ENCODE data around the gene ZNF740.
A peak's percentile ranks its signal among the peaks of the same experiment; 100 is the strongest.
"Not testable (repeated sequence)": the region's sequence is repeated elsewhere in the genome, so short reads cannot be mapped to it uniquely, and the experiment has no call there.

Gene ZNF740

DNA sequence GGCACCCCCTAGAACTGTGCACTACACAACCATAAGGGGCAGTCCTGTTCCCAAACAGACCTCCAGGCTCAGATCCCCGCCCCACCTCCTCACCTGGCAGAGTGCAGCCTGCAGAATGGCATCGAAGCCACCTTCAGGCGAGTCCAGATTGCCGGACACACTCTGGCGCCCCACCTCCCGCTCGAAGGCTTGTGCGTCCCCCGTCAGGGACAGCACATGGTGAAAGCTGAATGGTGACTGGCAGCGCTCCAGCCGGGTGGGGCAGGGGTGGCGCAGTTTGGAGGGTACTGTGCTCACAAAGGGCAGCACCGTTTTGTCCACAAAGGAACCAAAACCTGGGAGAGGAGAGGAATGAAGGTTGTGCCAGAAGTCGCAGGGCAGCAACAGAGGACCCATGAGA lies 16.0 kb downstream of the ZNF740 start:
- DNase-seq = no peak

DNA sequence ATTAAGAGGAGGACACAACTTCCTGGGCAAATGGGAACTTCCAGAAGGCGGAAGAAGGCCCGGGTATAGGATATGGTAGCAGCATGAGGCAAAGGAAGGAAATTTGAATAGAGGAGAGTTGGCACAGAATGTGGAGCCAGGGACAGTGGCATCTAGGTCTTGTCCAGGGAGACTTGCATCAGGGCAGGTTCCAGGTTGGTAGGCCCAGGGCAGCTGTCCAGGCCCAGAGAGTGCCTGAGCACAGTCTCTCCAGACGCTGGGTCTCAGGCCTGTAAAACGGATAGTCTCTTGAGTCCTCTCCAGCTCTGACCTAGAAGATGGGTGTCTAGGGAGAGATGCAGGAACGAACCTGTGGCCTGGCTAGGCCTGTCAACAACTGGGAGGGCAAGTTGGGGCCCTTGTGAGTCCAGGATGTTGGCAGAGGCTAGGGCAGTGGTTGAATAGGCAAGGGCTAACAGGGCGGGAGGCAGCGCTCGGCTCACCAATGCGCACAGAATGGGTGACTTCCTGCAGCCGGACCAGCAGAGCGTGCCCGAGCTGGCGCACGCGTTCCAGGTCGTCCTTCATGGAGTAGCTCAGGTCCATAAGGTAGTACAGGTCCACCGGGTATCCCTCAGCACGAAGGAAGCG lies 16.6 kb downstream of the ZNF740 start:
- no peak for DNase-seq

DNA sequence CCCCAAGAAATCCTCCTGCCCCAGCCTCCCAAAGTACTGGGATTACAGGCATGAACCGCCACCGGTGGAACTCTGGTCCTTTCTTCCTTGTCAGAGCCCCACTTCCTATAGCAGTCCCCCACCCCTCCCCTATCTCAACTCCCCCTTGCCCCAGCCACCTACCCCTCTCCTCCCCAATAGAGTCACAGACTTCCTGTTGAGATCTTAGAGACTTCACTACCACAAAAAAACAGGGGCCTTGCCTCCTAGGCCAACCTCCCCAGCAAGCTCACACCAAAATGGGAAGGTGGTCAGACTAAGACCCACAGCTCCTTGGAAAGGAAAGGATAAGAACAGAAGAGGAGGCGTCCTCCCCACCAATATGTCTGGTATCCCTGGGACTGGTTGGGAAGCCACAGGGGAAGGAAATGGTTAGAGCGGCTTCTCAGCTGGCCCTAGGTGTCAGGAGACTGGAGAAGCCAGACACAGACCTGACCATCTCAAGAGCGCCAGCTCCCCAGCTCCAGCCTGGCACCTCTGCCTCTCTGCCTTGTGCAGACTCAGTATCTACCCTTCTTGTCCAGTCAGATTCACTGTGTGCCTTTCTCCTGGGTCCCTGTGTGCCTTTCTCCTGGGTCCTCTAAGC lies 18.1 kb downstream of the ZNF740 start:
- DNase-seq = no peak

DNA sequence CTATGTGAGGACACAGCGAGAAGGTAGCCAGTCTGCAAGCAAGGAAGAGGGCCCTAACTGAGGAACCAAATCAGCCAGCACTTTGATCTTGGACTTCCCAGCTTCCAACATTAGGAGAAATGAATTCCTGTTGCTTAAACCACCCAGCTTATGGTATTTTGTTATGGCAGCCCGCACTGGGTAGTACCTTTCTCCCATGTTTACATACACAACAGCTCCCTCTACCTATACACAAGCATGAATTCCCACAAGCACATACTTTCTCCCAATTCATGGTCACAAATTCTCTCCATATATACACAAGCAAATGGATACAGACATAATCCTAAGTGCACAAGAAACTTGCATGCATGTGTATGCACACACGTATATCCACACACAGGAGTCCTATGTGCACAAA lies 19.2 kb downstream of the ZNF740 start:
- no peak for DNase-seq

DNA sequence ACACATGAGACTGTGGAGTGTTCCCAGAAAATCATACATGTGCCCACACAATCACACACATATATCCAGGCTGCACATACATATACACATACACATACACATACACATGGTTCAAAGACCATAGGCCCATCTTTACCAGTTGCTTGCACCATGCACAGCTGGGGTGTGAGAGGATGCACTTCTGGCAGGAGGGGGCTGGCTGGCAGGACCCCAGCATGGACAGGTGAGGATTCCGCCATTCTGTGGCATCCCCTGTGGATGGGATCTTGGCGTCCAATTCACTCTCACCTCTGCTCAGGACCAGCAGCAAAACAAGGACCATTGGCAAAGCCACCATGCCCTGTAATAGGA lies 19.6 kb downstream of the ZNF740 start:
- DNase-seq = no peak

DNA sequence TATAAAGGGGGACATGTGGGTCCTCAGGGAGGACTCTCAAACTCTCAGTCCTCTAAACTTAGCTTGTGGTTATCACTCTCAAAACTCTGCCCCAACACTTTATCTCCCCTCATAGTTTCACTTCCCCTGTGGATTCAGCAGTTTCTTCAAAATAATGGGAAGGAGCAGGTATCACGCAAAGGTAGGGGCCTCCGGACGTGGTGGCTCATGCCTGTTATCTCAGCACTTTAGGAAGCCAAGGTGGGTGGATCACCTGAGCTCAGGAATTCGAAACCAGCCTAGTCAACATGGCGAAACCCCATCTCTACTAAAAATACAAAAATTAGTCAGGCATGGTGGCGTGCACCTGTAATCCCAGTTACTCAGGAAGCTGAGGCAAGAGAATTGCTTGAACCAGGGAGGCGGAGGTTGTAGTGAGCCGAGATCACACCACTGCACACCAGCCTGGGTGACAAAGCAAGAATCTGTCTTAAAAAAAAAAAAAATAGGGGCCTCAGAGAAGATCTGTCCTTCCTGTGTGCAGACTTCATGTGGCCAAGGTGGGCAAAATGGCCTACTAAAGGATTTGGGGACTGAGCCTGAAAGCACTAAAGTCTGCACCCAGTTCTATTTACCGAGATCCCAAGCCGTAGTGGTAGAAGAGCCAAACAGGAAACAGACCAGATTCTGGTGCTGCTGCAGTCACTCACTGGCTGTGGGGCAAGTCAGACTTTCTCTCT lies 20.1 kb downstream of the ZNF740 start:
- DNase-seq = no peak

DNA sequence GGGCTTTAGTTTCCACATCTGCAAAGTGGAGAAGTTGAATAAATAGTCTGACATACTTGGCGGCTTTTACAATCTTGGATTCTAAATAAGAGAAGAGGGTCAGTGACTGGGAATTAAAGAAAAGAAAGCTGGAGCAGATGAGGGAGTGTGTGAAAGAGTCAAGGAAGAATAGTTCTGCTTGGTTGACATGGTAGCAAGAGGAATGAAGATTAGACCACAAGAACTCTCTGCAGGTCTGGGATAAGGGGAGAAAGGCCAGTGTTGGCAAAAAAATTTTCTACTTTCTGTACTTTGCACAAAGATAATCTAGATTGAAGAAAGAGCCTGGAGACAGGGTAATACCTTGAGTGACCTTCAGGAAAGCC lies 20.6 kb downstream of the ZNF740 start:
- DNase-seq = no peak

DNA sequence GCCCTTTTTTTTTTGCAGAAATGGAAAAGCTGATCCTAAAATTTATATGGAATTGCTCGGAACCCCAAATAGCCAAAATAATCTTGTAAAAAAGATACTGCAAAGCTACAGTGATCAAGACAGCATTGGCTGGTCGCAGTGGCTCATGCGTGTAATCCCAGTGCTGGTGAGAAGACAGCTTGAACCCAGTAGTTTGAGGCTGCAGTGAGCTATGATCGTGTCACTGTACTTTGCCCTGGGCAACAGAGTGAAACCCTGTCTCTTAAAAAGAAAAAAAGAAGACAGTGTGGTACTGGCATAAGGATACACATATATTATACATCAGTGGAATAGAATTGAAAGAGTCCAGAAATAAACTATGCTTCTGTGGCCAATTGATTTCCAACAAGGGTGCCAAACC lies 21.1 kb downstream of the ZNF740 start:
- DNase-seq = no peak

DNA sequence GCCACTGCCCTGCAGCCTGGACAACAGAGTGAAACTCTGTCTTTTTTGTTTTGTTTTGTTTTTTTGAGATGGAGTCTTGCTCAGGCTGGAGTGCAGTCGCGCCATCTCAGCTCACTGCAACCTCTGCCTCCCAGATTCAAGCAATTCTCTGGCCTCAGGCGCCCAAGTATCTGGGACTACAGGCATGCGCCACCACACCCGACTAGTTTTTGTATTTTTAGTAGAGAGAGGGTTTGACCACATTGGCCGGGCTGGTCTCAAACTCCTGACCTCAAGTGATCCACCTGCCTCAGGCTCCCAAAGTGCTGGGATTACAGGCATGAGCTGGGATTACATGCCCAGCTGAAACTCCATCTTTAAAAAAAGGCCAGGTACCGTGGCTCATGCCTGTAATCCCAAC lies 21.8 kb downstream of the ZNF740 start:
- DNase-seq = not testable (repeated sequence)

DNA sequence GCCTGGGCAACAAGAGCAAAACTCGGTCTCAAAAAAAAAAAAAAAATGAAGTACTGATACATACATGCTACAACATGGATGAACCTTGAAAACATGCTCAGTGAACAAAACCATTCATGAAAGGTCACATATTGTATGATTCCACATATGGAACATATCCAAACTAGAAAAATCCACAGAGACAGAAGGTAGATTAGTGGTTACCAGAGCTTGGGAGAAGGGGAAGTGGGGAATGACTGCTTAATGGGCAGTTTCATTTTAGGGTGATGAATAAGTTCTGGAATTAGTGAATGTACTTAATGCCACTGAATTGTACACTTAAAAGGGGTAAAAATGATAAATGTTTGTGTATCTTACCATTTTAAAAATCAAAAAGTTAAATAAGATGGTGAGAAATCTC lies 23.8 kb downstream of the ZNF740 start:
- no peak for DNase-seq

DNA sequence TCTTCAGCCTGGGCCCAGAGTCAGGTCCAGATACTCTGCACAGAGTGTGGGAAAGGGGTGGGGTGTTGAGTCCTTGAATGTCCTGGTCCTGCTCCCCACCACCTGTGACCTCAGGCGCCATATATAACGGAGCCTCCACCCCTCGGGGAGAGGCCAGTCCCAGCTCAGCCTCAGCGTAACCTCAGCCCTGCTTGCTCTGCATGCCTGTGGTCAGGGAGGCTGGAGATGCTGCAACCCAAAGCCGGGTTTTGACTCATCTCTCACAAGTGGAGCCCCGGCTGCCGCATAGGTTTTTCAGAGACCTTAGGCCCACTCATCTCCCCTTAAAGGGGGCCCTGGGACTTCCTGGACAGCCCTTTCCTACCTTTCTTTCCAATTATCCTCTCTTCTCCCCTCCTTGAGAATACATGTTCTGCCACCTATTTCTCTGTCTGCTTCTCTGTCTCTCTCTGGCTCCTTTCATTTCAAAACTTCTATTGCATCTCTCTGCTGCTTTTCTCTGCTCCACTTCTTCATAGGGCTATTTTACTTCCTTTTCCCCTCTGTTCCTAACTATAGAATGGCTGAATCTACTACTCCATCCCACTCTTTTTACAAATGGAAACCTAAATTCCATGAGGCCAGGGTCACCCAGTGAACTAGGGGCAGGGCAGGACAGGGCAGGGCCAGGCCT lies 25.4 kb downstream of the ZNF740 start:
- no peak for DNase-seq

DNA sequence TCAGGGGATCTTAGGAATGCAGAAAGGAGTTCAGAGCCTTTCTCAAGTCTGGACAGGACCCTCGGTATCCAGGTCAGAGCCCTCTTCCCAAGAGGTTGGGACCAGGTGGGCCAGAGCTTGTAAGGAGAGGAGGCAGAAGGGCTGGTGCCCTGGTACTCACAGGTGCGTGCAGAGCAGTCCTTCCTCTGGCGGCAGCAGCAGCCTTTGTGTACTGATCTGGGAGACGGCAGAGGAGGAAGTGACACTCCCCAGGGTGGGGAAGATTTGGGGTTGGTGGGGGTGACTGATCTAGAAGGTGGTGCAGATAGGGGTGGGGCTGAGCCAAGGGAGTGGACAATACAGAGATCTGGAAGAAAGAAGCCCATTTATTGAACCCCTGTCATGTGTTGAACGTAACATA lies 26.5 kb downstream of the ZNF740 start, which contains the start of gene ITGB7:
Gene ITGB7, minus strand, starts transcription at position 210 of the 400 bp plus-strand sequence. CDS start 6,808 bp downstream, outside the sequence.
- DNase-seq = no peak

DNA sequence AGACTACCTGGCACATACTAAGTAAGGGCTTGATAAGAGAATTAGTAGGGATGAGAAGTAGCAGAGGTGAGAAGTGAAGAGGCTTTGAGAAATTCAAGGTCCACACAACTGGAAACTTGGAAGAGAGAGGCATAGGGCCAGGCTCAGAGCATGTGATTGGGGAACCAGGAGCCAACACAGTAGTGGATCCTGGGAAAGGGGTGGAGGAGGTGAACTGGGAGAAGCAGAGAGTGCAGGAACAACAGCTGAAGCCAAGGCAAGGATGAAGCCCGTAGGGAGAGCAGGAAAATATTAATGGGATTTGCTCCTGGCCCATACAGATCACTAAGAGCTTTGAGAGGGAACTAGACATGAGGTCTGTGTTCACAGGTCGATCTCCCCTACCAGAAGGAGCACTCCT lies 27.9 kb downstream of the ZNF740 start:
- DNase-seq = no peak

DNA sequence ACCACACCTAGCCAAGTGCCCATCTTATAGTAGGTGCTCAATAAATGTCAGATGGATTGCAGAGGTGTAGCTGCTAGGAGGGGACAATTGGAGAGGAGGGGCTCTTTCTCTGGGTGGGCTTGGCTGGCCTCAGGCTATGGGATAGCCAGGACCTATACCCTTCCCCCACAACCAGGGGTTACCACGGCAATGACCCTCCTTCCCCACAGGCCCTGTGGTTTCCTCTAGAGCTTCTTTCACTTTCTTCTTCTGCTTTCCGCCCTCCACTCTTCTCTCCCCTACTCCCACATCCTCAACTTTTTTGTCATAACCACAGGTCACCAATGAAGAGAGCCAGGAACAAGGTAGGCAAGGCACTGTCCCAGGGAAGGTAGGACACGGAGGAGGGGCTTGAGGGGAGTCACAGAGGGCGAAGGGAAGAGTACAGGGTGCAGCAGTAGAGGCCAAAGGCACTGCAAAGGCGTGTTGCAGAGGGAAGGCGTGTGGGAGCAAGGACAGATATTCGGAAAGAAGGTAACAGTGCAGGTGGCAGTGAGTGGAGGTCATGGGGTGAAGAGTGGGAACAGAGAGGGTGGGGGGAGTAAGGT lies 28.4 kb downstream of the ZNF740 start:
- DNase-seq = no peak

DNA sequence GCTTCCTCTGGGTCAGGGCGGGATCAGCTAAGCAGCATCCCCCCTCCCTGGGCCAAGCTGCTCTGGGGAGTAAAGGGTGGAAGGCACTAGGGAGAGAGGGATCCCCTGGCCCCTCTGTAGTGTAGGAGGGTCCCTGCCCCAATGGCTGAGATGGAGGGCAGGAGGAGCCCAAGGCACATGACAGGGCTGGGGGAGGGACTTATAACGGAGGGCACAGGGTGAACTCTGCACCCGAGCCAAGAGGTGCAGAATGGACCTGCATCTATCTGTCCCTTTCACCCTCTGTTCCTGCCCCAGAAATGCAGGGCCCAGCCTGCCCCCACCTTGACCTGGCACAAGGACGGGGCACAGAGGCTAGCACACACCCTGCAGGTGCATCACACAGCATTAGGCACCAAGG lies 30.3 kb downstream of the ZNF740 start:
- DNase-seq = no peak

DNA sequence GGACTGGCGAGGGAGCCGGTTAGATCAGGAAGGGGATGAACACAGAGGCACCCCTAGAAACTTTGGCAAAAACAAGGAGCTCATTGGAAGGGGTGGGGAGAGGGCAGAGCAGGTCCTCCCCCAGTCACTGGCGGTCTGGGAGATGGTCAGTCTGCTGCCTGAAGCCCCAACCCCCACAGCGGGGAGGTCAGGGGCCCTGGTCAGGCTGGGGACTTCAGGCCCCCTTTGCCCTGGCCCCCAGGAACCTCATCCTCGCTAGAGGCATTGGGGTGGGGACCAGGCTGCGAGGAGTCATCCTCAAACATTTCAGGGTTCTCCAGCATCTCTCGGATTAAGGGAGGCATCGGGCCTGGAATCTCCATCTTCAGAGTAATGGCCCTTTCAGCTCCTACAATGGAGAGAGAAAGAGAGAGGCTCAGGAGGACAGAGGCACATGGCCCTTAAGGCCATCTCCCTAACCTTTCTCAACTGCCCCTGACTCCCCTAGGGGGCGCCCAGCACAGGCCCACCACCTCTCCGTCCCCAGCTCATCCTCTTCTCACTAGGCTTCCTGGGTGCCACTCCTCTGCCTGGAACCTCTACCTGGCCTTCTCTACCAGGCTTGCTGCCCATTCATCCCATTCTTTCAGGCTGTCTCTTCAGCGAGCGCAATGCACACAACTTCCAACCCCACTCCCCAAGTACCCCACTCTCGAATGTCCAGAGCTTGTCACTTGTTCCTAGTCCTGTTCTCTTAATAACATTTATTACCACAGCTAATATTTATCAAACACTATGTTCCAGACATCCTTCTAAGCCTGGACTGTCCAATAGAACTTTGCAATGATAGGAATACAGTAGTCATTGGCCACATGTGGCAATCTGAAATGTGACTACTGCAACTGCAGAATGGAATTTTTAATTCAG lies 31.2 kb downstream of the ZNF740 start:
- DNase-seq = no peak

DNA sequence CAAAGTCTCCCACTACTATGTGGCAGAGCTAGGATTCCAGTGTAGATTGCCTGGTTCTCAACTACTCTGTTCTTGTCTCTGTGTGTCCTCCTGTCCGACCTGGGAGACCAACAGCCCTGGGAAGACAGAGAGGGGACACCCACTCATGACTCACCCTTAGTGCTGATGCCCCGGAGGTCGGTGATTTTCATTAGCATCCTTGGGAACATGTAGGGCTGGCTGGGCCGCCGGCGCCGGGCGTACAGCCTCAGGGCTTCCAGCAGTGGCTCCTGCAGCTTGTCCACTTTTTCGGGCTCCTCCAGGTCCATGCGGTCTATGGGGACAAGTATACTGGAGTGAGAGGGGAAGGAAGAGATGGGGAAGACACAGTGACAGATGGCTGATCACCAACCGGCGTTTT lies 32.4 kb downstream of the ZNF740 start:
- DNase-seq = no peak

DNA sequence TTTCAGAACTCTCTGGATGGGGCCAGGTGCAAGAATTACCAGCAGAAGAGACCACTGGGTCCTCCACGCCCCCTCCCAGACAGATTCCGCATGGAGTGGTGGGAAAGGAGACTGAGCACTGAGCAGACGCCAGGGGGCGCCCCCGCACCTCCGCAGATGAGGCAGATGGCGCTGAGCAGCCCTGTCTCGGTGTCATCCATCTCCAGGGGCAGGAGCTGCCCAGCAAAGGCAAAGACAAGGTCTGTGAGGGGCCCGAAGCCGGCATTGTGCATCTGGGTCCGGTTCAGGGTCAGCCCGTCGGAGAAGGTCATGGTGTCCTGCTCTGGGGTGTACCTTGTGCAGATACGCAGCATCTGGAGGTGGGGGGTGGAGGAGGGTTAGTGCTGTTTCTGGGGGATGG lies 32.8 kb downstream of the ZNF740 start:
- peak; percentile 54 for DNase-seq

DNA sequence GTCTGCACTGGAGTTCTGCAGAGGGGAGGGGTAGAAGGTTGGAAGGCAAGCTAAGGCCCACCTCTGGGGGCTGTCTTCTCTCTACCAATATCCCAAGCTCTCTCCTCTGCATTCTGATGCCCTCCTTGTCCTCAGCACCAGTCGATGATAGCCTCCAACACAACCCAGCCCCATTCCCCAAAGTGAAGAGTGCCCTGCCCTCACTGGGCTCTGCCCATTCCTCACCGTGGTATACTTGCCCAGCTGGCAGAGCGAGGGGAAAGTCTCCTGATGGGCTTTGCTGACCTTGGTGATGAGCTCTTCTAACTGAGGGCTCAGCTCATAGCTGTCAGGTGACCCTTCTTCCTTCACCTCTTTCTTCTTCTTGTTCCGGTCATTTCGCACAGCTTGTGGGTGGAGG lies 33.7 kb downstream of the ZNF740 start:
- DNase-seq = no peak

DNA sequence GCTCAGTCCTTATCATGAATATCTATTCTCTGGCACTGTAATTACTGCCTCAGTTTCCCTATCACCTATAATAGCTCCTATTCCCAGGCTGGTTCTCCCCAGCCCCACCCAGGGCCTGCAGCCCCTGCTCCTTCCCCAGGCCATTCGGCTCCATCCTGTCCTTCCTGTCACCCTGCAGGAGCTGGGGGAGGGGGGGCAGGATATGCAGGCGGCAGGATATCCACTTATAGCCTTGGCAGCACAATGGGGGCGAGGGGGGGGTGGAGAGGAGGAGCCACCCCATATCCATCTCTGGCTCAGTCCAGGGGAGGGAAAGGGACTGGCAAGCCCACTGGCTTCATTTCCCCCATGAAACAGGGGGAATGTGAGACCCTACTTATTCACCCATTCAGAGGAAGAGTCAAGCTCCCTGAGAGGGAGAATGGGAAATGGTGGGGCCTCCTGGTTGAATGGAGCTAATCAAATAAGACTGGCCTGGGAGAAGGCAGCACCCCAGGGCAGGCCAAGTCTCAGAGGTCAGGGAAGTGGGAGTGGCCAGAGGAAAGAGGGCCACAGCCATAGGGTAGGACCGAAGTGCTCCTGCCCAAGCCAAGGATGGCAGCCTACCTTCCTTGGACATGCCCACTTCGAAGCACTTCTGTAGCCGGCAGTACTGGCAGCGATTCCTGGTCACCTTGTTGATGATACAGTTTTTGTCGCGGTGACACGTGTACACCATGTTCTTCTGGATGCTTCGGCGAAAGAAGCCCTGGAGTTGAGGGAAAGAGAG lies 34.3 kb downstream of the ZNF740 start:
- no peak for DNase-seq

DNA sequence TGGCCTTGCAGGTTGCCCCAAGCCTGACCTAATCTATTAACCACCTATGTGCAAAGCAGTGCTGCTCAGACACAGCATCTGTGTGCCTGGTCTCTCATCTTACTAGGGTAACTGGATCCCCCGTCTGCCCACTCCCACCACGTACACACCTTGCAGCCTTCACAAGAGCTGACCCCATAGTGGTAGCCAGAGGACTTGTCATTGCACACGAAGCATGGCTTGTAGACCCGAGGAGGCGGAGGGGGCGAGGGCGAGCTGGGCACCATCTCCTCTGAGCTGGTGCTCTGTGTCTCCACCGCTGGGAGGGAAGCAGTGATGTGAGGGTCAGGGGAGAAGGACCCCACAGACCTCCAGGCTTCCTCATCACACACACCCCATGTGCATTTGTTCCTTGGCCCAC lies 35.0 kb downstream of the ZNF740 start:
- DNase-seq = no peak
